Measurements from ENCODE around the gene TAC3.
"Not testable (repeated sequence)": the region's sequence is repeated elsewhere in the genome, so short reads cannot be mapped to it uniquely, and the experiment has no call there.

The TAC3 gene

DNA sequence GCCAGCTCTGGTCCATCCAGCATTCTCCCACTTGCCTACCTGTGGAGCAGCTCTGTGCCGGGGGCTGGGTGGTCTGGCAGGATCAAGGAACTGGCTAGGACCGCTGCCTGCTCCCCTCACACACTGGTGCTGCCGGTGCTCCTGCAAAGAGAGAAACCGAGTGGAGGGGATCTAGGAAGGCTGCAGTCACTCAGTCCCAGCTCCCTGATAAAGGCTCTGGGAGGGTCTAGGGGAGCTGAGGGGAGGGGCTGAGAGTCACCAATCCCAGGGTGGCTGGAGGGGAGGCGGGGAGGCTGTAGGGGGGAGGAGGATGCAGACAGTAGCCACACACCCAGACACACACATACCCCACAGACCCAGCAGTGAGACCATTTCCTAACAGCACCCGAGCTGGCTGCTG is at the start of gene TAC3:
TSS of gene TAC3 (minus strand) at position 182 of the 400 bp plus-strand sequence. CDS start 732 bp downstream, outside the sequence.
- no peak for DNase-seq

DNA sequence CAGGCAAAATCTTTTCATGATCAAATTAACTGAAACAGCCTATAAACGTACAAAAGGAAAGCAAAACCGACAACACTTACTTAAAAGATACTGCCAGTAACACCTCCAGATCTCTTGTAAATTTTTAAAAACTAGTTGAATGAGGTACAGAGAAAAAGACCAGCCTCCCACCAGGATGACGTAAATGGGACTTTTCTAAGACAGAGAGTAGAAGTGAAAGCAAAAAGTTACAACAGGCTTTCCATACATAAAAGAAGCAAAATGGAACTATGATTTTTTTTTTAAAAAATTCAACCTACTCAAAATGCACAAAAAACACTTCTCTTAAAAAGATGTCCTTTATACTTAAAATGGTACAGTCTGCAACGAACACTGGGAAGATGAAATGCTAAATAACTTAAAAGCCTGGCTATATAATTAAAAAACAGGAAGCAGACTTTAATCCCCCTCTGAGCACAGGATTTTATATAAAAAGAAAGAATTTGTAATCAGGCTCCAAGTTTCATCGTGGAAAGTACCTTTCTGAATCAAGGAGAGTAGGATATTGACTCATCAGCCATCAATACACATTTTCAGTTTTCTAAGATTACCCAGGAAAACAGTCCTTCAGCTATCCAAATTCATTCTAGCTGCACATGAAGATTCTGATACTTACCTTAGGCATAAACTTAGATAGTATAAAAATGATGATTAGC is 47.8 kb upstream of the TAC3 start:
- no peak for DNase-seq

DNA sequence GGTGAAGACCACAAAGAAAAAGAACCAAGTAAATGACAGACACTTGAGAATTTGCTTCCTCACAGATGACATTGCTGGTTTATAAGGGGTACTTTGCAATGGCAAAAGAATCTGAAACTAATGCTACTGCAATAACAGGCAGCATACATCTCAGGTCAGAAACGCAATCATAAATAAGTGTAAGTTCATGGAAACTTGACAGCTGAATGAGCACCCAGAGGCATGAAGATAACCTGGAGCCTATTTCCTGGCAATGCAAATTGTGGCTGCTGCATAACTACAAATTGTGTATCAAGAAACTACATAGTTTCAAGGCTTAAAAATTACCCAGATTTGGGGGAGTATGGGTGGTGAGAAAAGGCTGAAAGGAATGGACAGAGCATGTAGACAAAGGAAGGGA is 42.1 kb upstream of the TAC3 start:
- no peak for DNase-seq

DNA sequence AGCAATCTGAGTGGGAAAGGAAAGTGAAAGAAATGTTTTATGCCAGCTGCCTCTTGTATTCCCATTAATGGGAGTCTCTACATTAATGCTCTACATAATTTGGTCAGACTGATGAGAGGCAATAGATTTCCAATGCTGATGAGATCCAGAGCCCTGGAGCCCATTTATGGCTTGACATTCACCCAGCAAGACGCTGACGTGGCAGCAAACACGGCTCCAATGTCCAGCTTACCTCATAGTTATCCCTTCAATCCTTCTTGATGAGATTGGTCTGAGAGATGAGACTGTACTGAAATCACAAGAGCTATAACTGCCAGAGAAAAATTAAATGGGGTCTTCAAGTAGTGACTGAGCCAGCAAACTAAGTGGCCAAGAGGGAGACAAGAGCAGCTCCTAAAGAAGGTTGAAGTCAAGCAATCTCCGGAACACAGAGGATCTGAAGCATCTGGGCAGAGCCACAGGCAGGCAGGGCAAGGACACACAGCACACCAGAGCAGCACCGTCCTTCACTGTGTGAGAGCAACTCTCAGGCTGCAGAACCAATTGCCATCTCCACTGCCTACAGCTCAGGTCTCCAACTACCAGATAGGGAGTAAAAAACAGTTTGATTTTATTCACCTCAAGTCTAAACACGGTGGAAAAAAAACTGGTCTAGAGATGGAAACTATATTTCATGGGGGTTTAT is 40.9 kb upstream of the TAC3 start:
- DNase-seq, result no peak

DNA sequence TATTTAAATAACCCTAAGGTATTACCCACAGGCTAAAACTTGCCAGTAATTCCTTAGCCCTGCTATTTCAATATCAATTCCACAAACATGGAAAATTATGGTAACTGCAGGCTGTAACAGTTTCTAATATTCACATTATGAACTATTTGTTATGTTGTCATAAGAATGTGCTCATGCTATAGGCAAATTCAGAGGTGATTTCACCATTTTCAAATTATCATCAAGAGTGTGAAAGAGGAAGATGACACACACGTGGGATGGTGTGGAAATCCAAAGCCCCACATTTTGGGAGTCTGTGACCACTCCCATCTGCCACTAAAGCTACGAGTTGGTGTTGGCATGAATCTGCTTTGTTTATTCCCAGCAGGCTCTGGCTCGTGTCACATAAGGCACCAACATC is 39.5 kb upstream of the TAC3 start:
- no peak for DNase-seq

DNA sequence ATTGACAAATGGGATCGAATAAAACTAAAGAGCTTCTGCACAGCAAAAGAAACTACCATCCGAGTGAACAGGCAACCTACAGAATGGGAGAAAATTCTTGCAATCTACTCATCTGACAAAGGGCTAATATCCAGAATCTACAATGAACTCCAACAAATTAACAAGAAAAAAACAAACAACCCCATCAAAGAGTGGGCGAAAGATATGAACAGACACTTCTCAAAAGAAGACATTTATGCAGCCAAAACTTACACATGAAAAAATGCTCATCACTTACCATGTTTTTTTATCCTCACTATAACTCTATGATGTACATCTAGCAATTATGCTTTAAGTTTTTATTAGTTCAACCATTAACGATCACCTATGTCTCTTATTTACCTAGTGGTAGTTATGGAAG is 37.6 kb upstream of the TAC3 start:
- not testable (repeated sequence) for DNase-seq

DNA sequence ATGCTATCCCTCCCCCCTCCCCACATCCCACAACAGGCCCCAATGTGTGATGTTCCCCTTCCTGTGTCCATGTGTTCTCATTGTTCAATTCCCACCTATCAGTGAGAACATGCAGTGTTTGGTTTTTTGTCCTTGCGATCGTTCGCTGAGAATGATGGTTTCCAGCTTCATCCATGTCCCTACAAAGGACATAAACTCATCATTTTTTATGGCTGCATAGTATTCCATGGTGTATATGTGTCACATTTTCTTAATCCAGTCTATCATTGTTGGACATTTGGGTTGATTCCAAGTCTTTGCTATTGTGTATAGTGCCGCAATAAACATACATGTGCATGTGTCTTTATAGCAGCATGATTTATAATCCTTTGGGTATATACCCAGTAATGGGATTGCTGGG is 36.8 kb upstream of the TAC3 start:
- not testable (repeated sequence) for DNase-seq

DNA sequence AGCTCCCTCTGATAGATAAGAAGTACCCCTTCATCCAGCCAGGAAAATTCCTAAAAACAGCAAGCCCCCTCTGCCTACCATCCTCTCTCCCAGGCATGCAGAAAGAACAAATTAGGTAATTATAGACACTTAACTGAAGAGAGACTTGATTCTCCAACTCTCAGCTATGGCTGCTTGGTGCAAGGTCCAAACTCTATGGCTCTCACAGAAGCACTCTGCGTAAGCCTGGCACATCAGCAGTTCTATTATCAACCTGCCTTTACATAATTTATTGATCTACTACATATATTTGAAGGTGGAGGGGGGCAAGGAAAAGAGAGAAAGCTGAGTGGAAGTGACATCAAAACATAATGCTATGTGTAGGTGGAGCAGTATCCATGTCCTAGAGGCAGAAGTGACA is 34.7 kb upstream of the TAC3 start:
- no peak for DNase-seq

DNA sequence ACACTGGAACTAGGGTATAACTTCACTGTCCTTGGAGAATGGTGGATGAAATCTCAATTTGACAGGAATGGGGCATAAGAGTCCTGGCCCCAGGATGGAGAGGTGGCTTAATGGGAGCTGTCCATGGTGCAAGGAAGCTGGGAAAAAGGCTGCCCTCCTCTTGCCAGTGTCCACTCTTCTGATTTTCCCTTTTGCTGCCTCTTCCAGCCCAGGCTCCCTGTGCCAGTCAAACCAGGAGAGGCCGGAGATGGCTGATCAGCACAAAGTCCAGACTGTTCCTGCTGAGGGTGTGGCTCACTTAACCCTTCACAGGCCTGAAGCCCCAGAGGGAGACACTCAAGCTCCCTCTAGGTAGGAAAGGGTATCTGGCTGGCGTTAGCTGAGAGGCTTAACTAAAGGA is 33.6 kb upstream of the TAC3 start, which contains the start of gene MYO1A:
TSS of gene MYO1A (minus strand) at position 240 of the 400 bp plus-strand sequence. CDS start 1,806 bp downstream, outside the sequence.
- DNase-seq, result no peak

DNA sequence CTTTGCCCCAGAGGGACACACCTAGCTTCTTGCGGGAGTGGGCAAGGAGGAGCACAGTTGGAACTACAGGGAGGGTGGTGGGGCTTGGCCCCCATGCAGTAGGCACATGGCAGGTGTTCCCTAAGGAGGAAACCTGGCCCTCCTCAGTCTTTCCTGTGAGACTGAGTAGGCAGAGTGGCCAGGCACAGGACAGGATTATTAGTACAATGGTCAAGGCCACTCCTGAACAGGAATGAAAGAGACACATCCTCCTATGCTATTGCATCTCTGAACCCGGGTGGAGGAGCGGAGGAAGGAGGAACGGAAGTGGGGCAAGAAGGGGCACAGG is 32.8 kb upstream of the TAC3 start:
- no peak for DNase-seq

DNA sequence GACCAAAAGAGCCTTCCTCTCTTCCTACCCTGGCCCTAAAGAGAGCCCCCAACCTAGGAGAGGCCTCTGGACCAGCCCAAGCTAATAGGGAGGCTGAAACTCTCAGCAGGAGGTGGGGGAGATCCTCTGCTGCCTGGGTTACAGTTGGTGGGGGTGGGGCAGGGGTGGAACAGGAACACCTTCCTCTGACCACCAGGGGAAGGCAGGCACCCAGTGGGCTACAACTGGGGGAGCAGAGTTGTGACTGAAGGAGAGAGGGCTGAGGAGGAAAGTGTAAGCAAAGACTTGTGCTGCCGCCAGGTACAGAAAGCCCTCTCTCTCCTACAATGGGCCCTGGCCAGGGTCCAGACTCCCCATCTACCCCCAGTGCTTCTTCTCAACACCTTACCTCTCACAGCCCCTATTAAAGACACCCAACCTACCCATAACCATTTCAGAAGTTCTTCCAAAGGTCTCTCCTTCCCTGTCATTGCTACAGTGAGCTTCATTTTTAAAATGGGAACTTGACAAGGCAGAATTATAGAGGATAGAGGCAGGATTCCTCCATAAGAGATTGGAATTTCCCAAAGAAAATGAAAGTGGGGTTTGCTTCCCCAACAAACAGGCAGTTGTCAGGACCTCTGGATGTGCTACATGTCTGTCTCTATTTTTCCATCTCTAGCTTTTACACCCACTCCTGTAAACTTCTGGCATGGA is 32.2 kb upstream of the TAC3 start:
- DNase-seq, result no peak

DNA sequence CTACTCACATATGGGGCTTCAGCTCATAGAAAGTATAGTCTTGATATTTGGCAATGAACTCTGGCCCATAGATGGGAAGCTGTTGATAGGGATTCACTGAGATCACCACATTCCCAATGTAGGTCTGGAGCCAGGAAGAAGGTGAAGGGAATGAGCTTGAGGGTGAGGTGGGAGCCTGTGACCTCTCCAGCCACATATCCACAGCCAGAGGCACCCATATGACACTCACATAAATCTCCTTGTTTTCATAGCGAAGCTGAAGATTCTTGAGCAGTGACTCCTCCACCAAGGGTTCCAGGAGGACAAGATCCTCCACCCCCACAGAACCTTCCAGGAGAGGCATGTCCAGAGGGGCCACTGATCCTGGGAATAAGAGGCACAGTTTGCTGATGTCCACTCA is 31.7 kb upstream of the TAC3 start:
- DNase-seq, result no peak

DNA sequence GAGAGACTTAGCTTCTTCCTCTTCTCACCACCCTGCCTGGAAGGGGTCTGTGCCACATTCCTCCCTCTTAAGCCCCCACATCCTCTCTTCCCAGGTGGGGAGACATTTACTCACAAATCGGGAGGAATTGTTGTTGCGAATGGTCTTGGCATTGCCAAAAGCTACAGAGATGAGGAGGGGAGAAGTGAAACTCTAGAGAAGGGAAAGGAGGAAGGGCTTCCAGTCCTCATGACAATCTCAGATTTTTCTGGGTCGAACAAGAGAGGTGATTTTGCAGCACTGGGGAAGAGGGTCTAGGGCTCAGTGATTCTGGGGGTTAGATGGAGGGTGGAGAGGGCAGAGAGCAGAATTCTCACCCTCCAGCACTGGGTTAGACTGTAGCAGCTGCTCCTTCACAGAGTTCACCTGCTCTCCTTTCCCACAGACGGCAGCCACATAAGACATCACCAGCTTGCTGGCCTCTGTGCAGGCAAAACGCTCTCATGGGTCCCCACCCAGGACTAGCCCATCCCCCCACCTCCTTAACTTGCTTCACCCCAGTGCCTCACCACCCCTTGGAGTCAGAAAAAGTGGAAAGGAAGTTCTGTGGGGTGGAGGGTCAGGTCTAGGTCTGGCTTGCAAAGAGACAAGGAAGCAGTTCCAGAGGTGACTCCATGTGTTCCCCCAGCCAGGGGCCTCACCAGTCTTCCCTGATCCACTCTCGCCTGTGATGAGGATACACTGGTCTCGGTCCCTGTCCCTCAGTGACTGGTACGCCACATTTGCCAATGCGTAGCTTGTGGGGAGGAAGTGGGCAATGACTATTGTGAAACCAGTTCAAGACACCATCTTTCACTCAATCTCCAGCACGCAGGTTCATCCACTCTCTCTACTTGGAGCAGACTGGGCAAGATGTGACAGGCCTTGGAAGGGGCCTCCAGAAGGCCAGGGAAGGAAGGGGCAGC is 30.9 kb upstream of the TAC3 start:
- DNase-seq, result peak; percentile 7

DNA sequence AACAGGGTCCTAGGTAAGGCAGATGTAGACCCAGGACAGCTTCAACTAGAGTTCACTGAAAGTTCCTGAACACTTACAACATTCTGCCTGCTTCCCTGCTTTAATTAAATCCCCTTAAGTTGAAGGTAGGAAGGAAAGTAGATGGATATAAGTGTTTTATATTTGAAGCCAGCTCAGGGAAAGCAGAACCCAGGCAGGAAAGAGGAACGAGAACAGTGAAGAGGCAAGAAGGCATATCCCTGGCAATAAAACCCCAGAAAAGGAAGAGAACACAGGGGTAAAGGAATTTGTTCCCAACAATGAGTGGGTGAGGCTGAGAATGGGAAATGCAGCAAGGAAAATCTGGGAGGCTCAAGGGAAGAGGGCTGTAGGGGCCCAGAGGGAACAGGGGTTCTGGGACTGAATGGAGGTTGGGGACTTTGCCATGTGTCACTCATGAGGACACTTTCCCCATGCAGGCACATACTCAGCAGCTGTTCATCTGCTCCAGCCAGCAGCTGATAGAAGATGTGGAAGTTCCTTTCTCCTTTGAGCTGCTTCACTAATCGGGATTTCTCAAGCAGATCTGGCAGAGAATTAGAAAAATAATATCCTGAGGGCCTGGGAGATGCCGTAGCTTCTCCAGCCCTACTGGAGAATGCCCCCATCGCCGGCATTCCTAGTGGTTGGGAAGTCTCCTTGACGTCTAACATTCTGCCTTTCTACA is 29.9 kb upstream of the TAC3 start:
- no peak for DNase-seq

DNA sequence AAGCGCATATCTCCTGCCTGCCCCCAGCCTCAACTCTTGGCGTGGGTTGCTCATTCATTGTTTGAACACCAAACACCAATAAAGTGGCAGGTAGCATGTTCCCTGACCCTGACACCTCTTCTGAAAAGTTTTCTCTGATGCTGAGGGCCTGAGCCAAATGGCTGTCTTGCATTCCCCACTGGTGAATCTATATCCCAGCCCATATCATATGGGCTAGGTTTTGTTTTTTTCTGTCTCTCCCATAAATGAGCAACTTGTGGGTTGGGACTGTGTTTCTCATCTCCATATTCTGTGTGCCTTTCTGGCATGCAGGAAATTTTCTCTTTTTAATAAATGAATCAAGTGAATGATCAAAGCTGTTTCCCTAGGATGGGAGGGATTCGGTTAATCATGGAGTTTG is 28.6 kb upstream of the TAC3 start:
- DNase-seq, result no peak

DNA sequence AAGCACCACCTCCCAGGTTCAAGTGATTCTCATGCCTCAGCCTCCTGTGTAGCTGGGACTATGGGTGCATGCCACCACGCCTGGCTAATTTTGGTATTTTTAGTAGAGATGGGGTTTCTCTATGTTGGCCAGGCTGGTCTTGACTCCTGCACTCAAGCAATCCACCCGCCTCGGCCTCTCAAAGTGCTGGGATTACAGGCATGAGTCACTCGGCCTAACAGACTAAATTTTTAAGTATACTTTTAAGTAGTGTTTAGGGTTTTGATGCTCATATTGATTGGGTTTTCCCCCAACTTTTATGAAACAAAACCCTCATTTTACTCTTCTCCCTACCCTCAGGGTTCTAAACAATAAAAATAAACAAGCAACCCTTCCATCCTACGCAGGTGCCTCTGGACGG is 28.1 kb upstream of the TAC3 start:
- no peak for DNase-seq

DNA sequence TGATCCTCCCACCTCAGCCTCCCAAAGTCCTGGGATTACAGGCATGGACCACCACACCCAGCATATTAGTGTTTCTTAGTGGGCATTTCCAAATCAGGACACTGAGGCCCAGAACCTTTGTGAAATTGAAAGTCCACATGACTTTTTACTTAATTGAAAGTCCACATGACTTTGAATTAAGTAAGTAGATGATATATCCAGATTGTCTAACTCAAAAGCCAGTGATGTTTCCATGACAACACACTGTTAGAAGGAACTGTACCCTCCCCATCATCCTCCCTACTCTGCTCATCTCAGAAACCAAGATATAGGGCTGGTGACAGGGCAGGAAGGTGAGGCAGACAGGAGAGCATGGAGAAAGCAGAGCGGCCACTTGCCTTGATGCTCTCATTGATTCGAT is 26.4 kb upstream of the TAC3 start:
- no peak for DNase-seq

DNA sequence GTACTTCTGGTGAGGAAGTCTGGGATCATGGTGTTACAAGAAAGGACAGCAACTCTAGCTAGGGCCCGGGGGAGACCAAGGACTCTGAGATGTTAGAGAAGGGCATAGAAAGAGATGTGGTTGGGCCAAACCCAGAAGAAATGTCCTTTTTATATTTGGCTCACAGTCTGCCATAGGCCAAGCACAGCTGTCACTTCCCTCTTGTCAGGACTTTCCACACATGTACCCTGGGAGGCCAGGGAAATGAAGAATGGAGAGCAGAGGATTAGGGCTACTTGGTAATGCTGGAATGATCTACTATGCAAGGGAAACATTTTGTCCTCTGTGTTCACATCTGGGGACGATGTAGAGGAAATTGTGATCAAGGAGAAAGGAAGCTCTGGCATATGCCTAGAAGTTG is 24.4 kb upstream of the TAC3 start:
- DNase-seq, result no peak

DNA sequence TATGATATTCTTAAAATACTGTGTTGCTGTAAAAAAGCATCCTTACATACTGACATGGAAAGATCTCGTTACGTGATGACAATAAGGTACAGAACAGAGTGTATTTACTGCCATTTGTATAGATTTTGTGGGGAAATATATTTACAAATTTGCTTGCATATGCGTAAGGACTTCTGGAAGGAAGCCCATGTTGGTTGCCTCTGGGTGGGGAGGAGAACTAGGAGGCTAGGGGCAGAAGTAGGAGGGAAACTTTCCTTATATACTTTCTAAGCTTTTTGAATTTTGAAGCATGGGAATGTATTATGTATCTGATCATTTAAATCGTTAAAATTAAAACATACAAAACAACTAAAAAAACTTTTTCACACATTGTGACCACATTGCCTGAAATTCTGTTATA is 23.9 kb upstream of the TAC3 start:
- DNase-seq, result no peak

DNA sequence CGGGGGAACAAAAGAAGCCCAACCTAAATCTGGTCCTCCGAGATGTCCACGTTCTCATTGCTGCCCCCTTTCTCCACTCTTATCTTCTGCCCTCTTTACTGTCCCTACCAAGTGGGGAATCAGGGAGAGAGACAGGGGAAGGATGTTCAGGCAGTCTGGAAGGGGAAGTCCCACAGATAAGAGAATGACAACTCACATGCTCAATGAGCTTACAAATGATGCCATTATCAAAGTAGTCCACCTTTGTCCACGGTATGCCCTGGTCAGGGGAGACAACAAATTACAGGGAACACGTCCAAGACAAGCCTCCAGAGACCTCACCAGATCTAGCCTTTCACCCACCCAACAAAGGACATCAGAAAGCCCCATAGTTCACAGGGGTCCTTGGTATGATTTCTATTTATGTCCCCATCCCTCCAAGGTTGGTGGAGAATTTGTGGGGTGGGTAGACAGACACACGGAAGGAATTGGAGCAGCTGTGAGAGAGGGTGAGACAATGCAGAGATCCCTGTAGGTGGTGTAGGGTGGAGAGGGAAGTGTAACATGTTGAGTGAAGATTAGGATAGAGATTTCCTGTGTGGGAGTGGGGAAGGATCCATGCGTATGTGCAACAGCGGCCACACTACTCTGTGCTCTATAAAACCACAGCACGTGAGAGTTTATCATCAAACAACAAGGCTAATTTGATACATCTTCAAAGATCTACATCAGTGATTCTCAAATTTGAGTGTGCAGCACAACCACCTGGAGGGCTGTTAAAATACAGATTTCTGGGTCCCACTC is 22.9 kb upstream of the TAC3 start:
- no peak for DNase-seq

DNA sequence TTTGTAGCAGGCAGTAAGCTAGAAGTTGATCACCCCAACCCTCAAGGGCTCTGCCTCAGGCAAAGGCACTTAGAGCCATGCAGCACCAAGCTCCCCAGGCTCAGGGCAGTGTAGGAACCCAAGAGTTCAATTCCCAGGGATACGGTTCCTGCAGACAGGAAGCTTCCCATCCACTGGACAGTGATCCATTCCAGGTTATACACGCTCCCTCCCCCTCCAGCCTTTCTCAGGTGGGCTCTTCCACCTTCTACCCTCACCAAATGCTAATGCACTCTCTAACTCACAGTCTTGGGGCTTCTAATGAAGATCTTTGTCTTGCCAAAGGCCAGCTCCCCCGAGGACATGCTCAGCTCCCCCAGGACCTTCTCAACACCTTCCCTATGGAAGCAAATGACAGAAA is 20.9 kb upstream of the TAC3 start:
- DNase-seq, result no peak

DNA sequence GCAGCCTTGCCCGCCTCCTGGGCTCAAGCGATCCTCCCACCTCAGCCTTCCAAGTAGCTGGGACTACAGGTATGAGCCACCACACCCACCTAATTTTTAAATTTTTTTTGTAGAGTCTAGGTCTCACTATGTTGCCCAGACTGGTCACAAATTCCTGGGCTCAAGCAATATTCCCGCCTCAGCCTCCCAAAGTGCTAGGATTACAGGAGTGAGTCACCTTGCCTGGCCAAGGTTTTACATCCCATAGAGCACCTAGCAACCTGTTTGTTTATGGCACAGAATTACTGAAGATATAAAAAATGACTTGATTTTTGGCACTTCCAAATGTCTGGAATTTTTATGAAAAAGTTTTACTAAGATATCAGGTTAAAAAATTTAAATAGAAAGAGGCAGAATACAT is 17.1 kb upstream of the TAC3 start:
- no peak for DNase-seq
